ENCODE data around the gene ITGB5.
"Not testable (repeated sequence)": the region's sequence is repeated elsewhere in the genome, so short reads cannot be mapped to it uniquely, and the experiment has no call there.

The ITGB5 gene

DNA sequence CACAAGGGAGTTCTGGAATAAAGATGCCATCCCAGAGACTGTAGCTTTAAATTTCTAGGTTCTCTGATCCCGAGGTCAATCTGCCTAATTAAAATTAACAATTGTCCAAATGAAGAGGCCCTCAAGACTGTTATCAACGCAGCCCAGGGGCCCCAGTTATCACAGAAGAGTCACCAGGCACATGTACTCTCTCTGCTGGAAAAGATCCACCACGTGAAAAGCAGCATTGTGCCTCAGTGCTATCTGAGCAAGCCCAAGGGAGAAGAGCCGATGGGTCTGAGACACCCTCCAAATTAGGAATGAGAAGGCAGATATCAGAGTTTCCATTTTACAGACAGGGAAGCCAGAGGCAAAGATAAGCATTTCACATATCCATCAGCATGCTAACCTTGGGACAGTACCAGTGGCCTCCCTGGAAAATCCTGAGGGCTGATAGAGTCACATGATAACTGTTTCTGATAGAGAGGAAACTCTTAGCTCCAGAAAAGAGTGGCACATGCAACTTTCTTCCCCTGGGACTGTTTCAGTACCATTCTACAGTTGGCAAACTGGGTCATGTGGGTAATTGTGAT is 55.5 kb downstream of the ITGB5 start:
- no peak overlapping the region for H3K4me3 ChIP-seq (ENCODE audit: low read depth, low read length, poor library complexity, severe bottlenecking)
- H3K79me2 ChIP-seq (ENCODE audit: insufficient read depth, low read length) = no peaks in the 10 kb centered on the region
- no peaks in the 10 kb centered on the region for H3K36me3 ChIP-seq (ENCODE audit: insufficient read depth, low read length)
- H3K9ac ChIP-seq (ENCODE audit: low read length) = no peak overlapping the region
- H4K20me1 ChIP-seq (ENCODE audit: insufficient read depth, low read length) = no peaks in the 10 kb centered on the region
- no peaks in the 10 kb centered on the region for H3F3A ChIP-seq (ENCODE audit: insufficient read depth, low read length)
- no peaks in the 10 kb centered on the region for H3K9me3 ChIP-seq (ENCODE audit: low read length)
- no peaks in the 10 kb centered on the region for H3K9me2 ChIP-seq (ENCODE audit: low read depth, low read length)
- H2AFZ ChIP-seq (ENCODE audit: low read length) = no peak overlapping the region
- H3K4me1 ChIP-seq (ENCODE audit: insufficient read depth, low read length, severe bottlenecking) = peaks cover 8% of the 10 kb centered on the region
- no peak for TF ChIP-seq EZH2 (IDR thresholded peaks at IDR 0.05; ENCODE audit: borderline replicate concordance, low read length)
- no peak overlapping the region for H3K27ac ChIP-seq (ENCODE audit: low read depth, low read length, poor library complexity, severe bottlenecking)
- H3K4me2 ChIP-seq (ENCODE audit: low read length) = no peak overlapping the region
- no peaks in the 10 kb centered on the region for H3K27me3 ChIP-seq (ENCODE audit: insufficient read depth, low read length)

DNA sequence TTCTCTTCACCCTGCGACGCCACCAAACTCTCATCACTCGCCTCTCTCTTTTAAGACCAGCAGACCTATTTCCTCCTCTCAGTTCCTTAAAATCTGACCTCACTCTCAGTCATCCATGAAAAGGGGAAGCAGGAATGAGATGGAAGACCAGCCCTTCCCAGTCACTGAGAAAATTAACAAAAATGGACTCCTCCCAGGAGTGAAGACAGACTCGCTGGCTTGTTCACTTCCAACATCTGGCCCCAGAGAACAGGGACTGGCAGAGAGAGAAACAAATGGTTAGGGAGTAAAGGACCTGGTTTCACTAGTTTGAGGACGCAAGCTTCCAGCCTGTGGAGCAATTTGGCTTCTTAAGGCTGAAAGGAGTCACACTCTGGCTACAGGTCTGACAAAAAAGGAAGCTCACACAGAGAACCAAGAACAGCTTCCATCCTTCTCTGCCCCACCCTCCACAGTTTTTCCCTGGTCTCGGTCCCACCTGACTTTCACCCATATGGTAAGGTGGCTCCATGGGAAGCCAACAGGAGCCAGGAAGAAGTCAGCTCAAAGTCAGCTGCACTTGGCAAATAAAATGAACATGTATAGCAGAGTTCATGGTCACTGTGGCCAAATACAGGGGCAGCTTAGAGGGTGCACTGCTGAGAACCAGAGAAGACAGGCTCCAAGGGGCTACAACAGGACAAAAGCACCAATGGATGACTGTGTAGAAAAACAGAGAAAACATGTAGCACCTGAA is 57.2 kb downstream of the ITGB5 start:
- no peak for TF ChIP-seq EZH2 (IDR thresholded peaks at IDR 0.05; ENCODE audit: borderline replicate concordance, low read length)
- TF ChIP-seq, protein P1, sequence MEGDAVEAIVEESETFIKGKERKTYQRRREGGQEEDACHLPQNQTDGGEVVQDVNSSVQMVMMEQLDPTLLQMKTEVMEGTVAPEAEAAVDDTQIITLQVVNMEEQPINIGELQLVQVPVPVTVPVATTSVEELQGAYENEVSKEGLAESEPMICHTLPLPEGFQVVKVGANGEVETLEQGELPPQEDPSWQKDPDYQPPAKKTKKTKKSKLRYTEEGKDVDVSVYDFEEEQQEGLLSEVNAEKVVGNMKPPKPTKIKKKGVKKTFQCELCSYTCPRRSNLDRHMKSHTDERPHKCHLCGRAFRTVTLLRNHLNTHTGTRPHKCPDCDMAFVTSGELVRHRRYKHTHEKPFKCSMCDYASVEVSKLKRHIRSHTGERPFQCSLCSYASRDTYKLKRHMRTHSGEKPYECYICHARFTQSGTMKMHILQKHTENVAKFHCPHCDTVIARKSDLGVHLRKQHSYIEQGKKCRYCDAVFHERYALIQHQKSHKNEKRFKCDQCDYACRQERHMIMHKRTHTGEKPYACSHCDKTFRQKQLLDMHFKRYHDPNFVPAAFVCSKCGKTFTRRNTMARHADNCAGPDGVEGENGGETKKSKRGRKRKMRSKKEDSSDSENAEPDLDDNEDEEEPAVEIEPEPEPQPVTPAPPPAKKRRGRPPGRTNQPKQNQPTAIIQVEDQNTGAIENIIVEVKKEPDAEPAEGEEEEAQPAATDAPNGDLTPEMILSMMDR (IDR thresholded peaks at IDR 0.05; ENCODE audit: low read length) = no peak

DNA sequence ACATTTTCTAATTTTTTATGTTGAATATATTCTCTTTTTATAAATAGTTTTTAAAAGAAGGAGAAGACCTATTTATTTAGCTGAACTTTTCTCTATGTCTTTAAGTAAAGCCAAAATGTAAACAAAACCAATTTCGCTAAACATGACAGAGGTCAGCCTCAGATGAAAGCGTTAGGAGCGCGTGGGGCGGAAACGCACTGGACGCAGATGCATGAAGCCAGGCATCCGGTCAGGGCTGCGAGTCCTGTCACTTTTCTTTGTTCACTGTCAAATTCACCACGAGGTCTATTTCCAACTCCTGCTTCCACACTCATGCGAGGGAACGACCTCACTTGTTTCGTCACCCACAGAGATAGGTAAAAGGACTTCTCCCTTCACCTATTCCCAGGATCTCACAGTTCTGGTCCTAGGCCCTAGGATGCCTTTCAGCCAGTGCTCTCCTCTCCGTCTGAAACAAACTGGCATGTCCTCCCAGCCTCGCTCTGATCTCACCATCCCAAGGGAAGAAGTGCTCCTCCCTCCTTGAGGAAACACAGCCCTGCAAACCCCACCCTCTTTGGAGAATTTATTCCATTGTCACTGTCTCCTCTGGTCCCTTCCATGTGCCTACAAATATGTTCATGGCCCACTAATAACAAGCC is 57.9 kb downstream of the ITGB5 start:
- no peaks in the 10 kb centered on the region for H3K9me3 ChIP-seq (ENCODE audit: low read length)
- H3K9me2 ChIP-seq (ENCODE audit: low read depth, low read length) = no peaks in the 10 kb centered on the region
- H2AFZ ChIP-seq (ENCODE audit: low read length) = no peak overlapping the region
- H3K79me2 ChIP-seq (ENCODE audit: insufficient read depth, low read length) = no peaks in the 10 kb centered on the region
- TF ChIP-seq, protein P1 (IDR thresholded peaks at IDR 0.05; ENCODE audit: low read length) = no peak
- no peak for TF ChIP-seq EZH2 (IDR thresholded peaks at IDR 0.05; ENCODE audit: borderline replicate concordance, low read length)
- no peaks in the 10 kb centered on the region for H3F3A ChIP-seq (ENCODE audit: insufficient read depth, low read length)
- no peak overlapping the region for H3K4me3 ChIP-seq (ENCODE audit: low read depth, low read length, poor library complexity, severe bottlenecking)
- H4K20me1 ChIP-seq (ENCODE audit: insufficient read depth, low read length) = no peaks in the 10 kb centered on the region
- H3K27me3 ChIP-seq (ENCODE audit: insufficient read depth, low read length) = no peaks in the 10 kb centered on the region
- no peaks in the 10 kb centered on the region for H3K36me3 ChIP-seq (ENCODE audit: insufficient read depth, low read length)
- H3K4me2 ChIP-seq (ENCODE audit: low read length) = no peak overlapping the region
- no peaks in the 10 kb centered on the region for H3K4me1 ChIP-seq (ENCODE audit: insufficient read depth, low read length, severe bottlenecking)
- no peak overlapping the region for H3K27ac ChIP-seq (ENCODE audit: low read depth, low read length, poor library complexity, severe bottlenecking)
- H3K9ac ChIP-seq (ENCODE audit: low read length) = no peak overlapping the region

More for the DNA sequence above, 57.2 kb downstream of the ITGB5 start:
- no peak overlapping the region for H3K27ac ChIP-seq (ENCODE audit: low read depth, low read length, poor library complexity, severe bottlenecking)
- H3K4me1 ChIP-seq (ENCODE audit: insufficient read depth, low read length, severe bottlenecking) = peaks cover 2% of the 10 kb centered on the region
- H3K4me2 ChIP-seq (ENCODE audit: low read length) = no peak overlapping the region
- no peak overlapping the region for H2AFZ ChIP-seq (ENCODE audit: low read length)
- no peaks in the 10 kb centered on the region for H3K36me3 ChIP-seq (ENCODE audit: insufficient read depth, low read length)
- no peaks in the 10 kb centered on the region for H3K79me2 ChIP-seq (ENCODE audit: insufficient read depth, low read length)
- H3K9me3 ChIP-seq (ENCODE audit: low read length) = no peaks in the 10 kb centered on the region
- no peaks in the 10 kb centered on the region for H4K20me1 ChIP-seq (ENCODE audit: insufficient read depth, low read length)
- no peak overlapping the region for H3K4me3 ChIP-seq (ENCODE audit: low read depth, low read length, poor library complexity, severe bottlenecking)
- H3F3A ChIP-seq (ENCODE audit: insufficient read depth, low read length) = no peaks in the 10 kb centered on the region
- H3K9me2 ChIP-seq (ENCODE audit: low read depth, low read length) = no peaks in the 10 kb centered on the region
- no peaks in the 10 kb centered on the region for H3K27me3 ChIP-seq (ENCODE audit: insufficient read depth, low read length)
- no peak overlapping the region for H3K9ac ChIP-seq (ENCODE audit: low read length)

DNA sequence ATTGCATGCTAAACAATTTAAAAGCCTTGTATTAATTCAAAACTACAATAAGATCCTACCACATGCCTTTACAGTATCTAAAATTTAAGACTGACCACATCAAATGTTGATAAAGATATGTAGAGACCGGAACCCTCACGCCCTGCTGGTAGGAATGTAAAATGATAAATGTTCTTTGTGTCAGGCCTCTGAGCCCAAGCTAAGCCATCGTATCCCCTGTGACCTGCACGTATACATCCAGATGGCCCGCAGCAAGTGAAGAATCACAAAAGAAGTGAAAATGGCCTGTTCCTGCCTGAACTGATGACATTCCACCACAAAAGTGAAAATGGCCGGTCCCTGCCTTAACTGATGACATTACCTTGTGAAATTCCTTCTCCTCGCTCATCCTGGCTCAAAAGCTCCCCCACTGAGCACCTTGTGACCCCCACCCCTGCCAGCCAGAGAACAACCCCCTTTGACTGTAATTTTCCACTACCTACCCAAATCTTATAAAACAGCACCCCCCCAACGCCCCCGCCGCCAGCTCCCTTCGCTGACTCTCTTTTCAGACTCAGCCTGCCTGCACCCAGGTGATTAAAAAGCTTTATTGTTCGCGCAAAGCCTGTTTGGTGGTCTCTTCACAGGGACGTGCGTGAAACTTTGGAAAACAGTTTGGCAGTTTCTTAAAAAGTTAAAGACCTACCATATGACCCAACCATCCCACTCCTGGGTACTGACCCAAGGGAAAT is 59.5 kb downstream of the ITGB5 start:
- H3K9ac ChIP-seq (ENCODE audit: low read length); H3K79me2 ChIP-seq (ENCODE audit: insufficient read depth, low read length); H3K9me2 ChIP-seq (ENCODE audit: low read depth, low read length); H3F3A ChIP-seq (ENCODE audit: insufficient read depth, low read length); H3K9me3 ChIP-seq (ENCODE audit: low read length); H3K27me3 ChIP-seq (ENCODE audit: insufficient read depth, low read length); H2AFZ ChIP-seq (ENCODE audit: low read length); H3K36me3 ChIP-seq (ENCODE audit: insufficient read depth, low read length); H3K27ac ChIP-seq (ENCODE audit: low read depth, low read length, poor library complexity, severe bottlenecking); H3K4me1 ChIP-seq (ENCODE audit: insufficient read depth, low read length, severe bottlenecking); H4K20me1 ChIP-seq (ENCODE audit: insufficient read depth, low read length); H3K4me3 ChIP-seq (ENCODE audit: low read depth, low read length, poor library complexity, severe bottlenecking); H3K4me2 ChIP-seq (ENCODE audit: low read length): not testable (repeated sequence)

Measured in OCI-LY1 (cell line).